ENCODE data around the gene CACNG1. TPM values are rescaled to one million over a fixed set of nuclear protein-coding genes. Genes with fewer than 3 reads are reported as not detected.

CACNG1 gene
- total and polyA plus RNA-seq, 11 donors: not detected

- DNase-seq: no peak
- Histone ChIP-seq H3K9me3 (peaks cover 0 to 17% (median 13%) of the 10 kb centered on the region in 12 donors), H3K27ac (no peak overlapping the region), H3K27me3 (no peaks in the 10 kb centered on the region), H3K4me3 (no peak overlapping the region), H3K4me1 (peaks cover 0 to 10% (median 3%) of the 10 kb centered on the region in 12 donors), H3K36me3 (no peaks in the 10 kb centered on the region)
- 83 to 86% (median 84%) methylated on average over 9 of the region's 9 CpGs for WGBS, 4 donors
- TF ChIP-seq POLR2A (IDR thresholded peaks at IDR 0.05): no peak
- TF ChIP-seq, protein P1, sequence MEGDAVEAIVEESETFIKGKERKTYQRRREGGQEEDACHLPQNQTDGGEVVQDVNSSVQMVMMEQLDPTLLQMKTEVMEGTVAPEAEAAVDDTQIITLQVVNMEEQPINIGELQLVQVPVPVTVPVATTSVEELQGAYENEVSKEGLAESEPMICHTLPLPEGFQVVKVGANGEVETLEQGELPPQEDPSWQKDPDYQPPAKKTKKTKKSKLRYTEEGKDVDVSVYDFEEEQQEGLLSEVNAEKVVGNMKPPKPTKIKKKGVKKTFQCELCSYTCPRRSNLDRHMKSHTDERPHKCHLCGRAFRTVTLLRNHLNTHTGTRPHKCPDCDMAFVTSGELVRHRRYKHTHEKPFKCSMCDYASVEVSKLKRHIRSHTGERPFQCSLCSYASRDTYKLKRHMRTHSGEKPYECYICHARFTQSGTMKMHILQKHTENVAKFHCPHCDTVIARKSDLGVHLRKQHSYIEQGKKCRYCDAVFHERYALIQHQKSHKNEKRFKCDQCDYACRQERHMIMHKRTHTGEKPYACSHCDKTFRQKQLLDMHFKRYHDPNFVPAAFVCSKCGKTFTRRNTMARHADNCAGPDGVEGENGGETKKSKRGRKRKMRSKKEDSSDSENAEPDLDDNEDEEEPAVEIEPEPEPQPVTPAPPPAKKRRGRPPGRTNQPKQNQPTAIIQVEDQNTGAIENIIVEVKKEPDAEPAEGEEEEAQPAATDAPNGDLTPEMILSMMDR (IDR thresholded peaks at IDR 0.05): no peak
- intact Hi-C loops (cut with DNase I): no loop called here
- ATAC-seq: no peak
Observed at GRCh38 chr17:67053438-67054000, 9.2 kb downstream of the CACNG1 start.

DNA sequence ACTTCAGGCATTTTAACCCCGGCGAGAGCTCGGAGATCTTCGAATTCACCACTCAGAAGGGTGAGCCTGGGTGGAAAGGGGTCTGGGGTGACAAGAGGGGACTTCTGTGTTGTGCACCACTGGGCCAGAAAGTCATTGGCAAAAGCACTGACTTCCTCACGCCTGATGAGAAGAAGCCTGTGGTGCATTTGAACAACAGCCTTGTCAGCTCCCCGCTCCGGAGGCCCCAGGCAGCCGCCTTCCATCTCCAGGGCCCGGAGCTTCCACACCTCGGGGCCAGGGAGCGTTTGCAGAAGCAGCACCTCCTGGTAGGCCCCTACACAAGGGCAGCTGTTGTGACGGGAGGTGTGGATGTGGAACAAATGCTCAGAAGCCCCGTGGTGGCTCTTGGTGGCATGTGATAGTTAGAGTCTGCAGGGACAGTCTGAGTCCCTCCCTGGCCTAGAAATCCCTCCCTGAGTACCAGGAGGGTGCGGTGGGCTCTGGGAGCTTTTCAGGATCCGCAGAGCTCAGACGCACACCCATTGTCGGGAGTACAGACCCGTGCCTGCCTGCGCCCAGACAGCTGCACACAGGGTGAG is 9.7 kb downstream of the CACNG1 start:
- peaks cover 0 to 11% (median 7%) of the 10 kb centered on the region in 12 donors for H3K9me3 ChIP-seq
- H3K27ac ChIP-seq: no peak overlapping the region
- H3K36me3 ChIP-seq: no peaks in the 10 kb centered on the region
- H3K4me1 ChIP-seq: peaks cover 0 to 10% (median 3%) of the 10 kb centered on the region in 12 donors
- H3K4me3 ChIP-seq: no peak overlapping the region
- TF ChIP-seq, protein P1 (IDR thresholded peaks at IDR 0.05): no peak
- TF ChIP-seq POLR2A (IDR thresholded peaks at IDR 0.05): no peak
- 66 to 82% (median 78%) methylated on average over 14 to 19 of the region's 19 CpGs for WGBS, 4 donors
- intact Hi-C loops (cut with DNase I): no loop called here
- no peaks in the 10 kb centered on the region for H3K27me3 ChIP-seq
- no peak for ATAC-seq
- DNase-seq: no peak

DNA sequence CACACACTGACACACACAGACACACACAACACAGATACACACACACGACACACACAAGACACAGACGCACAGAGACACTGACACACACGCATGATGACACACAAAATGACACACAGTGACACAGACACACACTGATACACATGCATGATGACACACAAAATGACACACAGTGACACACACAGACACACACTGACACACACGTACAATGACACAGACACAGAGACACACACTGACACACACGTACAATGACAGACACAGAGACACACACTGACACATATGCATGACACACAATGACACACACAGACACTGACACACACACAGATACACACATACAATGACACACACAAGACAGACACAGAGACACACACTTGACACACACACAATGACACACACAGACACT is 10.3 kb downstream of the CACNG1 start:
- TF ChIP-seq POLR2A (IDR thresholded peaks at IDR 0.05): no peak
- TF ChIP-seq, protein P1 (IDR thresholded peaks at IDR 0.05): no peak
- ATAC-seq (no peak), DNase-seq (no peak)
- Histone ChIP-seq H3K36me3 (no peaks in the 10 kb centered on the region), H3K9me3 (peaks cover 0 to 6% (median 2%) of the 10 kb centered on the region in 12 donors), H3K27me3 (no peaks in the 10 kb centered on the region), H3K4me1 (peaks cover 0 to 10% (median 3%) of the 10 kb centered on the region in 12 donors), H3K27ac (no peak overlapping the region), H3K4me3 (no peak overlapping the region)
- 74 to 93% (median 84%) methylated on average over 5 of the region's 5 CpGs for WGBS, 4 donors
- intact Hi-C loops (cut with DNase I): no loop called here

DNA sequence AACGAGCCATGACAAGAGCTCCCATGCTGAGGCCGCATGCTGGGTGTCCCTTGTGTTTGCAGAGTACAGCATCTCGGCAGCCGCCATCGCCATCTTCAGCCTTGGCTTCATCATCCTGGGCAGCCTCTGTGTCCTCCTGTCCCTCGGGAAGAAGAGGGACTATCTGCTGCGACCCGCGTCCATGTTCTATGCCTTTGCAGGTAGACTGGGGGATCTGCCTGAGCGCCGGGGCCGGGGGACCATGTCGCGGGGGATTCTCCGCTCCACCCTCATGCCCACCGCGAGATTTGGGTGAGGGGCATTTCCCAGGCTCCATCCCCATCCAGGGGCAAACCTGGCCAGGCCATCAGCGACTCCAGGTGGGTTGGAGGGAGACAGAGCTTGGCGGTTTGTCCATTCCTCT is 10.7 kb downstream of the CACNG1 start:
- H3K4me3 ChIP-seq: no peak overlapping the region

More for the DNA sequence above, 10.7 kb downstream of the CACNG1 start:
- H3K27me3 ChIP-seq: no peaks in the 10 kb centered on the region
- WGBS, 4 donors: 92 to 94% (median 93%) methylated on average over 14 to 19 of the region's 19 CpGs
- no peak for ATAC-seq
- no peak for DNase-seq
- no peak overlapping the region for H3K27ac ChIP-seq
- intact Hi-C loops (cut with DNase I): no loop called here
- H3K36me3 ChIP-seq: no peaks in the 10 kb centered on the region
- H3K9me3 ChIP-seq: peaks cover 0 to 2% (median 0%) of the 10 kb centered on the region in 12 donors
- no peak for TF ChIP-seq POLR2A (IDR thresholded peaks at IDR 0.05)
- TF ChIP-seq, protein P1 (IDR thresholded peaks at IDR 0.05): no peak
- peaks cover 0 to 10% (median 3%) of the 10 kb centered on the region in 12 donors for H3K4me1 ChIP-seq

Data from heart left ventricle (tissue), 16 donors.